ENCODE measurements around the gene VWCE. TPM values are rescaled to one million over a fixed set of nuclear protein-coding genes. Genes with fewer than 3 reads are reported as not detected.

Gene VWCE
- total RNA-seq, 2 experiments from 2014 or later, result 0.79 to 5.5 TPM

- no peak overlapping the region for H2AFZ ChIP-seq (ENCODE audit: low read length)
- no peak overlapping the region for H3K27ac ChIP-seq (ENCODE audit: low read depth, low read length, poor library complexity, severe bottlenecking)
- peaks cover 83% of the 10 kb centered on the region for H3K36me3 ChIP-seq (ENCODE audit: insufficient read depth, low read length)
- no peaks in the 10 kb centered on the region for H3K9me3 ChIP-seq (ENCODE audit: low read length)
- BruUV-seq (replicated peaks), result no TSS peak
- ChIA-PET POLR2A (interaction anchor here (1.2 kb wide), 1 partner anchor 98 kb away, joined by 3 read pairs; no protein-coding TSS in a partner anchor), CTCF (ENCODE audit: unreplicated experiment) (no interaction called here)
- intact Hi-C loops (cut with micrococcal nuclease; ENCODE audit: unreplicated experiment), result no loop called here
- no peak for DNase-seq (ENCODE audit: low spot score)
- no peaks in the 10 kb centered on the region for H3K9me2 ChIP-seq (ENCODE audit: insufficient read depth, low read length)
- H4K20me1 ChIP-seq (ENCODE audit: insufficient read depth, low read length), result peaks cover 11% of the 10 kb centered on the region
- H3K4me1 ChIP-seq (ENCODE audit: insufficient read depth, low read length, poor library complexity, severe bottlenecking), result peaks cover 12% of the 10 kb centered on the region
- no peak overlapping the region for H3K4me3 ChIP-seq (ENCODE audit: low read depth, low read length, poor library complexity, severe bottlenecking)
- TF ChIP-seq CTCF (conservative IDR thresholded peaks at IDR 0.05; ENCODE audit: low read length) (no peak), EZH2phosphoT487 (IDR thresholded peaks at IDR 0.05; ENCODE audit: borderline replicate concordance, low read depth, low read length) (no peak)
- peaks cover 56% of the 10 kb centered on the region for H3K79me2 ChIP-seq (ENCODE audit: insufficient read depth, low read depth, low read length)
- no peak overlapping the region for H3K4me2 ChIP-seq (ENCODE audit: low read length)
These were observed 33.2 kb upstream of the VWCE start for GRCh38 chr11:61328351-61328750.

- no peak for DNase-seq (ENCODE audit: low spot score)
- H4K20me1 ChIP-seq (ENCODE audit: insufficient read depth, low read length), result peaks cover 11% of the 10 kb centered on the region
- TF ChIP-seq EZH2phosphoT487 (IDR thresholded peaks at IDR 0.05; ENCODE audit: borderline replicate concordance, low read depth, low read length) (no peak), CTCF (conservative IDR thresholded peaks at IDR 0.05; ENCODE audit: low read length) (no peak)
- peaks cover 90% of the 10 kb centered on the region for H3K36me3 ChIP-seq (ENCODE audit: insufficient read depth, low read length)
- no peak overlapping the region for H3K4me3 ChIP-seq (ENCODE audit: low read depth, low read length, poor library complexity, severe bottlenecking)
- no peak overlapping the region for H3K27ac ChIP-seq (ENCODE audit: low read depth, low read length, poor library complexity, severe bottlenecking)
- H3K9me2 ChIP-seq (ENCODE audit: insufficient read depth, low read length), result no peaks in the 10 kb centered on the region
- no TSS peak for BruUV-seq (replicated peaks)
- no peak overlapping the region for H3K4me2 ChIP-seq (ENCODE audit: low read length)
- CTCF ChIA-PET (ENCODE audit: unreplicated experiment), result no interaction called here
- intact Hi-C loops (cut with micrococcal nuclease; ENCODE audit: unreplicated experiment), result no loop called here
- H2AFZ ChIP-seq (ENCODE audit: low read length), result no peak overlapping the region
- POLR2A ChIA-PET, result interaction anchor here (0.6 to 1.2 kb wide), 3 partner anchors 11 to 829 kb away, joined by 3 to 6 read pairs (median 5); no protein-coding TSS in a partner anchor
- peaks cover 12% of the 10 kb centered on the region for H3K4me1 ChIP-seq (ENCODE audit: insufficient read depth, low read length, poor library complexity, severe bottlenecking)
- H3K9me3 ChIP-seq (ENCODE audit: low read length), result no peaks in the 10 kb centered on the region
- H3K79me2 ChIP-seq (ENCODE audit: insufficient read depth, low read depth, low read length), result peaks cover 52% of the 10 kb centered on the region
These were observed 32.6 kb upstream of the VWCE start for GRCh38 chr11:61327669-61328071.

GRCh38 chr11:61325649-61326414 is 30.7 kb upstream of the VWCE start:
- ChIA-PET CTCF (ENCODE audit: unreplicated experiment) (interaction anchor here (0.6 kb wide), 1 partner anchor 45 kb away, joined by 17 read pairs; no protein-coding TSS in a partner anchor), POLR2A (interaction anchor here (0.5 to 1.2 kb wide), 3 partner anchors 30 to 1344 kb away, joined by 3 to 4 read pairs (median 3); no protein-coding TSS in a partner anchor)
- H3K79me2 ChIP-seq (ENCODE audit: insufficient read depth, low read depth, low read length), result peaks cover 34% of the 10 kb centered on the region
- H3K9me3 ChIP-seq (ENCODE audit: low read length), result no peaks in the 10 kb centered on the region
- peaks cover under 1% of the 10 kb centered on the region for H3K4me1 ChIP-seq (ENCODE audit: insufficient read depth, low read length, poor library complexity, severe bottlenecking)
- no peak for TF ChIP-seq CTCF (conservative IDR thresholded peaks at IDR 0.05; ENCODE audit: low read length)
- no peak for TF ChIP-seq EZH2phosphoT487 (IDR thresholded peaks at IDR 0.05; ENCODE audit: borderline replicate concordance, low read depth, low read length)
- intact Hi-C loops (cut with micrococcal nuclease; ENCODE audit: unreplicated experiment), result no loop called here
- no peaks in the 10 kb centered on the region for H3K9me2 ChIP-seq (ENCODE audit: insufficient read depth, low read length)
- no peak for DNase-seq (ENCODE audit: low spot score)
- no peak overlapping the region for H2AFZ ChIP-seq (ENCODE audit: low read length)
- peaks cover 99% of the 10 kb centered on the region for H3K36me3 ChIP-seq (ENCODE audit: insufficient read depth, low read length)
- H3K27ac ChIP-seq (ENCODE audit: low read depth, low read length, poor library complexity, severe bottlenecking), result no peak overlapping the region
- no TSS peak for BruUV-seq (replicated peaks)
- H4K20me1 ChIP-seq (ENCODE audit: insufficient read depth, low read length), result no peaks in the 10 kb centered on the region
- no peak overlapping the region for H3K4me3 ChIP-seq (ENCODE audit: low read depth, low read length, poor library complexity, severe bottlenecking)
- no peak overlapping the region for H3K4me2 ChIP-seq (ENCODE audit: low read length)

Measured in OCI-LY7 (cell line).